Measurements from ENCODE around the gene PRDM11.

DNA sequence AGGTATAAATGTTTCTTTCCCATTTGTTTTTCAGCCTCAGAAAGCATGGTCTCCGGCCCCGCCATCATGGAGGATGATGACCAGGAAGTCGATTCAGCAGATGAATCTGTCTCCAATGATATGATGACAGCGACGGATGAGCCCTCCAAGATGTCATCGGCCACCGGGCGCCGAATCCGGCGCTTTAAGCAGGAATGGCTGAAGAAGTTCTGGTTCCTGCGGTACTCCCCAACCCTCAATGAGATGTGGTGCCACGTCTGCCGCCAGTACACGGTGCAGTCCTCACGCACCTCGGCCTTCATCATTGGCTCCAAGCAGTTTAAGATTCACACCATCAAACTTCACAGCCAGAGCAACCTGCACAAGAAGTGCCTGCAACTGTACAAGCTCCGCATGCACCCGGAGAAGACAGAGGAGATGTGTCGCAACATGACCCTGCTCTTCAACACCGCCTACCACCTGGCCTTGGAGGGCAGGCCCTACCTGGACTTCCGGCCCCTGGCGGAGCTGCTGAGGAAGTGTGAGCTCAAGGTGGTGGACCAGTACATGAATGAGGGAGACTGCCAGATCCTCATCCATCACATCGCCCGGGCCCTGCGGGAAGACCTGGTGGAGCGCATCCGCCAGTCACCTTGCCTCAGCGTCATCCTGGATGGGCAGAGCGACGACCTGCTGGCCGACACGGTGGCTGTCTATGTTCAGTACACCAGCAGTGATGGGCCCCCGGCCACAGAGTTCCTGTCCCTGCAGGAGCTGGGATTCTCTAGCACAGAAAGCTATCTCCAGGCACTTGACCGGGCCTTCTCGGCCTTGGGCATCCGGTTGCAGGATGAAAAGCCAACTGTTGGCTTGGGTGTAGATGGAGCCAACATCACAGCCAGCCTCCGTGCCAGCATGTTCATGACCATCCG is 79.8 kb downstream of the PRDM11 start:
- TF ChIP-seq CTCF (IDR thresholded peaks at IDR 0.05; ENCODE audit: low read length) (no peak), EZH2 (IDR thresholded peaks at IDR 0.05; ENCODE audit: borderline replicate concordance, low read length) (no peak)

Data from OCI-LY1 (cell line).